B cell (primary cell): ENCODE results near the gene OR6A2.
"Not testable (repeated sequence)": the region's sequence is repeated elsewhere in the genome, so short reads cannot be mapped to it uniquely, and the experiment has no call there.

Experiments
- CTCF ChIP-seq: fragments of 200-600 bp; IDR thresholded peaks from one replicate; pipeline ENCODE4 v1.8.0; 2022; ENCODE audit warnings: antibody characterized with exemption, mild to moderate bottlenecking
- EZH2 ChIP-seq: IDR thresholded peaks from 2 replicates; pipeline ENCODE4 v1.6.1; 2012; ENCODE audit warnings: borderline replicate concordance, low read depth, mild to moderate bottlenecking, moderate library complexity, low read length; ENCODE audit not compliant: insufficient read depth, poor library complexity, severe bottlenecking

DNA sequence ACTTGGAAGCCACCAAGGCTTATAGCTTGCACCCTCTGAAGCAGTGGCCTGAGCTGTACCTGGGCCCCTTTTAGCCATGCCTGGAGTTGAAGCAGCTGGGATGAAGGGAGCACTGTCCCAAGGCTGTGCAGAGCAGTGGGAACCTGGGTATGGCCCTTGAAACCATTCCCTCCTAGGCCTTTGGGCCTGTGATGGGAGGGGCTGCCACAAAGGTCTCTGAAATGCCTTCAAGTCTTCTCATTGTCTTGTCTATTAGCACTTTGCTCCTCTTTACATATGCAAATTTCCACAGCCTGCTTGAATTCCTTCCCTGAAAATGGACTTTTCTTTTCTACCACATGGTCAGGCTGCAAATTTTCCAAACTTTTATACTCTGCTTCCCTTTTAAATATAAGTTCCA is 1.6 kb upstream of the OR6A2 start:
- TF ChIP-seq CTCF, EZH2: not testable (repeated sequence)
